A549 (cell line): Measurements from ENCODE around the gene HOXD8. TPM values are rescaled to one million over a fixed set of nuclear protein-coding genes. Genes with fewer than 3 reads are reported as not detected.

Source experiments
- ATAC-seq, 2 experiments: fragments of 200-7000 bp in 1 of 2; fragments of >200 bp in 1 of 2; cut with Nextera tagmentation in 1 of 2; cut with Tn5 transposase in 1 of 2; 3 replicates each; pipeline versions ENCODE4 v1.8.0 to v1.9.1; 2018 to 2020; ENCODE audit warnings: mild to moderate bottlenecking in 1 of 2, moderate library complexity in 1 of 2
- CTCF ChIA-PET: fragments of 300-600 bp; sonication (Branson Sonifier 250); formaldehyde crosslinking; extraction: SDS; loops from one replicate; lab custom pipeline; 2021; ENCODE audit warnings: antibody characterized with exemption, inconsistent platforms; lab: Yijun Ruan, JAX
- POLR2A ChIA-PET: fragments of 350-600 bp; formaldehyde crosslinking; extraction: SDS; loops from one replicate; lab custom pipeline; 2021; ENCODE audit warnings: antibody characterized with exemption, inconsistent platforms; lab: Yijun Ruan, JAX
- DNase-seq, 2 experiments: peaks; one replicate each; pipeline versions ENCODE4 v3.0.0 to v3.0.0-alpha.2; 2011 to 2016; ENCODE audit warnings: low read depth in 1 of 2, low spot score in 1 of 2
- FAIRE-seq: peaks from 2 replicates; lab custom pipeline; 2011; peaks lifted over from hg19 to GRCh38; lab: Jason Lieb, UNC
- H3K27ac ChIP-seq, 2 experiments: fragments of >200 bp; sonication (Bioruptor Twin); formaldehyde crosslinking; 3 replicates each; pipeline ENCODE4 v1.5.1; 2016 to 2017
- H3K4me1 ChIP-seq: fragments of >200 bp; sonication (Bioruptor Twin); formaldehyde crosslinking; 3 replicates; pipeline ENCODE4 v1.6.1; 2016
- H3K4me2 ChIP-seq: fragments of >200 bp; sonication (Bioruptor Twin); formaldehyde crosslinking; 3 replicates; pipeline ENCODE4 v1.6.1; 2016
- H3K4me3 ChIP-seq: fragments of >200 bp; sonication (Bioruptor Twin); formaldehyde crosslinking; 3 replicates; pipeline ENCODE4 v1.5.1; 2016
- H3K9me3 ChIP-seq: fragments of >200 bp; sonication (Bioruptor Twin); formaldehyde crosslinking; 3 replicates; pipeline ENCODE4 v1.6.1; 2016
- CEBPB ChIP-seq, 2 experiments: fragments of >200 bp in 1 of 2; sonication (Bioruptor Twin) in 1 of 2; formaldehyde crosslinking in 1 of 2; IDR thresholded peaks; 2 replicates each; pipeline ENCODE4 v1.6.1; 2012 to 2016
- CTCF ChIP-seq: fragments of >200 bp; sonication (Bioruptor Twin); formaldehyde crosslinking; IDR thresholded peaks from 3 replicates; pipeline ENCODE4 v1.5.1; 2016
- EHMT2 ChIP-seq: fragments of 200-600 bp; sonication (generic); IDR thresholded peaks from 2 replicates; pipeline ENCODE4 v1.6.1; 2016; ENCODE audit warnings: antibody characterized with exemption, low read depth, mild to moderate bottlenecking, moderate library complexity
- FOSL2 ChIP-seq, 2 experiments: fragments of 450-650 bp in 1 of 2; fragments of >200 bp in 1 of 2; sonication (Bioruptor Twin) in 1 of 2; formaldehyde crosslinking; IDR thresholded peaks; 2 replicates each; pipeline versions ENCODE4 v1.5.0 to v1.6.1; 2016 to 2020; ENCODE audit warnings: mild to moderate bottlenecking in 1 of 2, moderate library complexity in 1 of 2
- FOXS1 ChIP-seq: fragments of 250-450 bp; sonication (Bioruptor Pico); IDR thresholded peaks from 2 replicates; pipeline ENCODE4 v1.5.0; 2020; ENCODE audit warnings: mild to moderate bottlenecking, moderate library complexity
- HES2 ChIP-seq: fragments of >200 bp; sonication (Bioruptor Twin); formaldehyde crosslinking; IDR thresholded peaks from 2 replicates; pipeline ENCODE4 v1.6.1; 2016
- HMGXB4 ChIP-seq: fragments of 250-450 bp; sonication (Bioruptor Pico); IDR thresholded peaks from 2 replicates; pipeline ENCODE4 v1.5.0; 2021; ENCODE audit warnings: mild to moderate bottlenecking, moderate library complexity, borderline replicate concordance
- JUN ChIP-seq, 2 experiments: fragments of >200 bp; sonication (Bioruptor Twin); formaldehyde crosslinking; IDR thresholded peaks; 2 replicates in 1 of 2; 3 replicates in 1 of 2; pipeline ENCODE4 v1.6.1; 2016 to 2017
- JUNB ChIP-seq: fragments of >200 bp; sonication (Bioruptor Twin); formaldehyde crosslinking; IDR thresholded peaks from 2 replicates; pipeline ENCODE4 v1.6.1; 2016
- KDM5A ChIP-seq: fragments of 200-600 bp; sonication (generic); IDR thresholded peaks from 2 replicates; pipeline ENCODE4 v1.6.1; 2016; ENCODE audit warnings: antibody characterized with exemption, mild to moderate bottlenecking
- MAZ ChIP-seq: fragments of 150-350 bp; IDR thresholded peaks from 2 replicates; pipeline ENCODE4 v1.6.1; 2014; ENCODE audit warnings: antibody characterized with exemption, low read depth, low read length, borderline replicate concordance
- MYC ChIP-seq: IDR thresholded peaks from 2 replicates; pipeline ENCODE4 v1.6.1; 2012; ENCODE audit warnings: mild to moderate bottlenecking, inconsistent platforms, low read length, improper control_type of control experiment, borderline replicate concordance
- NFE2L2 ChIP-seq: fragments of 150-350 bp; conservative IDR thresholded peaks from 2 replicates; pipeline ENCODE4 v1.6.1; 2014; ENCODE audit warnings: low read length
- POLR2A ChIP-seq: IDR thresholded peaks from 2 replicates; pipeline ENCODE4 v1.6.1; 2012; ENCODE audit warnings: mild to moderate bottlenecking, low read length
- POLR2AphosphoS2 ChIP-seq: conservative IDR thresholded peaks from 2 replicates; pipeline ENCODE4 v1.6.1; 2012; ENCODE audit warnings: low read length, improper control_type of control experiment, inconsistent platforms
- SMC3 ChIP-seq: fragments of >200 bp; sonication (Bioruptor Twin); formaldehyde crosslinking; IDR thresholded peaks from 3 replicates; pipeline ENCODE4 v1.6.1; 2018; ENCODE audit warnings: inconsistent platforms
- SREBF2 ChIP-seq: fragments of 450-650 bp; IDR thresholded peaks from 2 replicates; pipeline ENCODE4 v1.6.1; 2014; ENCODE audit warnings: mild to moderate bottlenecking, moderate library complexity
- USF2 ChIP-seq: fragments of 450-650 bp; IDR thresholded peaks from 2 replicates; pipeline ENCODE4 v1.6.1; 2014; ENCODE audit warnings: antibody characterized with exemption
- WGBS: methylation state at CpG from one replicate; pipeline ENCODE4 v1.1.6; 2017; ENCODE audit errors: missing lambda C conversion rate; 5-methylcytosine and 5-hydroxymethylcytosine counted together
- polyA plus RNA-seq, 4 experiments: library from polyadenylated mRNA; depleted of rRNA in 3 of 4; stranded (reverse); fragments of >200 nt; fragmentation: RNase III in 1 of 4; extraction: RNeasy Plus Mini Kit Qiagen cat#74134 plus additional on column Dnase treatment in 1 of 4; gene quantifications; 2 replicates in 3 of 4; 3 replicates in 1 of 4; pipeline ENCODE4 v1.2.3, GENCODE V29; 2011 to 2017

The HOXD8 gene
- polyA plus RNA-seq, 2 of the 4 experiments (the other 2 are of a cell fraction) = 3.8 to 8.5 TPM

GRCh38 chr2:176158186-176158591 is 28.7 kb downstream of the HOXD8 start:
- Histone ChIP-seq H3K9me3 (no peaks in the 10 kb centered on the region), H3K27ac (no peak overlapping the region), H3K4me2 (no peak overlapping the region), H3K4me1 (no peaks in the 10 kb centered on the region), H3K4me3 (no peak overlapping the region)
- FAIRE-seq (no peak), DNase-seq (no peak), ATAC-seq (no peak)
- ChIA-PET POLR2A (no interaction called here), CTCF (no interaction called here)
- TF ChIP-seq SMC3 (no peak), FOSL2 (IDR thresholded peaks at IDR 0.05) (no peak), FOSL2 (CRISPR knock-in tag; IDR thresholded peaks at IDR 0.05) (no peak), CEBPB (IDR thresholded peaks at IDR 0.05) (no peak), EHMT2 (no peak), MAZ (no peak), NFE2L2 (no peak), KDM5A (no peak), CTCF (no peak)
- WGBS = 82% methylated on average over 22 of the region's 22 CpGs

- no peak for FAIRE-seq
- no peak overlapping the region for H3K4me3 ChIP-seq
- 74% methylated on average over 23 of the region's 39 CpGs for WGBS
- H3K4me2 ChIP-seq = no peak overlapping the region
- H3K4me1 ChIP-seq = no peaks in the 10 kb centered on the region
- ATAC-seq = no peak
- H3K9me3 ChIP-seq = no peaks in the 10 kb centered on the region
- DNase-seq = no peak
- ChIA-PET CTCF (no interaction called here), POLR2A (no interaction called here)
- TF ChIP-seq HES2 = no peak
- H3K27ac ChIP-seq = no peak overlapping the region
These were observed 29.6 kb downstream of the HOXD8 start for GRCh38 chr2:176158855-176159662.

- no peak overlapping the region for H3K4me3 ChIP-seq
- no peak overlapping the region for H3K4me2 ChIP-seq
- FAIRE-seq (no peak), DNase-seq (no peak), ATAC-seq (no peak)
- no peaks in the 10 kb centered on the region for H3K9me3 ChIP-seq
- no peaks in the 10 kb centered on the region for H3K4me1 ChIP-seq
- TF ChIP-seq JUN (IDR thresholded peaks at IDR 0.05) (no peak), HMGXB4 (CRISPR knock-in tag) (no peak), SREBF2 (no peak), USF2 (no peak), POLR2AphosphoS2 (no peak), MYC (no peak), POLR2A (no peak), JUNB (no peak), FOXS1 (no peak)
- H3K27ac ChIP-seq = no peak overlapping the region
- POLR2A ChIA-PET = no interaction called here
- CTCF ChIA-PET = interaction anchor here (1.4 to 1.5 kb wide), 3 partner anchors 19 to 295 kb away, joined by 3 to 7 read pairs (median 3); no protein-coding TSS in a partner anchor
- WGBS = 86% methylated on average over 37 of the region's 44 CpGs
These were observed 30.3 kb downstream of the HOXD8 start for GRCh38 chr2:176159663-176160250.
